ENCODE measurements around the gene LRRC34.

LRRC34 gene, protein sequence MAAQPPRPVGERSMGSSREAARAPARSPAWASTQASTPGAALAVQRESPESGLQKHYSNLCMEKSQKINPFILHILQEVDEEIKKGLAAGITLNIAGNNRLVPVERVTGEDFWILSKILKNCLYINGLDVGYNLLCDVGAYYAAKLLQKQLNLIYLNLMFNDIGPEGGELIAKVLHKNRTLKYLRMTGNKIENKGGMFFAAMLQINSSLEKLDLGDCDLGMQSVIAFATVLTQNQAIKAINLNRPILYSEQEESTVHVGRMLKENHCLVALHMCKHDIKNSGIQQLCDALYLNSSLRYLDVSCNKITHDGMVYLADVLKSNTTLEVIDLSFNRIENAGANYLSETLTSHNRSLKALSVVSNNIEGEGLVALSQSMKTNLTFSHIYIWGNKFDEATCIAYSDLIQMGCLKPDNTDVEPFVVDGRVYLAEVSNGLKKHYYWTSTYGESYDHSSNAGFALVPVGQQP

DNA sequence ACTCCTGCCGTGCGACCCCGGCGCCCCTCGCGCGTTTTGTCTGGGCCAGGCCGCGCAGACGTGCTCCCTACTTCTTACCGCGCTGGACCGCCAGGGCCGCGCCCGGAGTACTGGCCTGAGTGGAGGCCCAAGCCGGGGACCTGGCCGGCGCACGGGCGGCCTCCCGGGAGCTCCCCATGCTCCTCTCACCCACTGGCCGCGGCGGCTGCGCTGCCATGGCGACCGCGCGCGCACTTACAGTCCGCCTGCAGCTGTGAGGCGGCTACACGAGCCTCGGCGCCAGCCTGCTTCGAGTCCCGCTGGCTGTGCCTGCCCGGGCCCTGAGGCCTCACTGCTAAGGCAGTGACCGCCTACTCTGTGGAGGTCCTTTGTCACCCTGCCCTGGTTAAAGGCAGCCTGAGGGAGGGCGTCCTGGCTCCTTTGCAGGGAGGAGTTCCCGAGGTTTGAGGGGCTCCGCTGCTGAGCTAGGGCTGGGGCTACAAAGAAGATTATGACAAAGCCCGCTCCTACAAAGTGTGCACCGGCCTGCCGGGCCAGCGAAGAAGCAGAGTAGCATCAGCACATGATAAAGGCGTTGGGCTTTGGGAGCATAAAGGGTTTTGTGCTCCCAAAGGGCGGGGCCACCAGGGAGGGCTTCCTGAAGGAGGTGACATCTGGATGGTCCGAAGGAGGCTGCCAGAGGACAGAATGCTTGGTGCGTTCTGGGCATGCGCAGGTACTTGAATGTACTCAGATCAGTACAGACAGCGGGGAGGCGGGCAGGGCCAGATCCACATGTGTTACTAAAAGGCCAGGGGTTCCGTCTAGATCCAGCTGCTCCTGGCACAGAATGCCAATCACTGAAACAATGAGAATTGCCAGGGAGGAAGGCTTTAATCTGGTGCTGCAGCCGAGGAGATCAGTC, at the start of gene LRRC34, which contains the start of gene LRRIQ4:
TSS of gene LRRC34 (minus strand) at position 573 of the 904 bp plus-strand sequence. CDS start at position 217, 356 bp downstream.
TSS of gene LRRIQ4 (plus strand) at position 539 of the 904 bp plus-strand sequence. CDS start 9,052 bp downstream, outside the sequence.
- DNase-seq = peak; percentile 47 to 55

DNA sequence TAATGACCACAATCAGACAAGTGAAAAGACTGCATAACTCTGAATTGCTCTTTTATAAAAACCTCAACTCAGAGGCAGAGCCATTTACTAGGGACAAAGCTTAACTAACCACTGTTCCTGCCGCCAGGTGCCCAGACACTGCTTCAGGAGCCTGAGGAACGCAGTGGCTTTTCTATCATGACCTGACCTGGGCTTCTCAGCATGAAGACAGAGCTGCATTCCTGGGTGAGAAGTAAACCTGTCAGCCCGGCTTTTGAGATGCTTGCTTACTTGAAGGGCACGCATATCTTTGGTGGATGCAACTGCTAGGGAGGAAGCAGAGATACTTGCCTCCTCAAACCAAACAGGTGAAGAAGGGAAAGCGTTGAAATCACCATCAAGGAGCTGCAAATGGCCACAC, 49.2 kb upstream of the LRRC34 start:
- DNase-seq = no peak

DNA sequence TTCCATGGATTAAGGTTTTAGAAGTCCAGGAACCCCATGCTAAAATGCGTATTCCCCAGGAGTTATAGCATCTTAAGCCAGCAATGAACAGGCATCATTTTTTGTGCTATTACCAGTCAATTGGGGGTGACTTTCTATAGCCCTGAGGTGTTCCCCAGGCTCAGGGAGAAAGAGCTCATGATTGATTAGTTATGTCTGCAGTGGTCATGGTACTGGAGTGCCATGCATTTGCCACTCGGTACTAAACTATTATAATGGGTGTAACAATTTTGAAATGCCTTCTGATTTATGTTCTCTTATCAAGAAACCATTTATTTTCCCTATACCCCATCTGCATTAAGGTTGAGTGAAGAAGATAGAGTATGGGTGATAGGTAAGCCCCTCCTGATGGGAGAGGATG, 45.1 kb upstream of the LRRC34 start:
- no peak for DNase-seq

DNA sequence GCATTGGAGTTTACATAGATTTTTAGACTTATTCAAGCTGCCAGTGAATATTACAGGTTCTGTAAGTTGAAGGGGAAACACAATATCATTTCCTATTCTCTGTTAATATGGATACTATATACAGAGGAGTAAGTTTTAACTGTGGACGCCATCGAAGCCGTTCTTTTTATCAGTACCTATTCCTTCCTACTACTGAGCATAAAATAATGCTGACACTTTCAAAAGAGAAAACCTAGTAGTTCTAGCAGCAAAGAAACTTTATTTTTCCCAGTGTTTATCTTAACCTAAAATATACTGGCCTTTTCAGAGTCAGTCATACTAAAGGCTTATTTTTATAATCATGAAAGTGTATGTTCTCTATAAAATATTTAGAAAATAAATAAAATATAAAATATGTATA, 42.8 kb upstream of the LRRC34 start:
- DNase-seq = no peak

DNA sequence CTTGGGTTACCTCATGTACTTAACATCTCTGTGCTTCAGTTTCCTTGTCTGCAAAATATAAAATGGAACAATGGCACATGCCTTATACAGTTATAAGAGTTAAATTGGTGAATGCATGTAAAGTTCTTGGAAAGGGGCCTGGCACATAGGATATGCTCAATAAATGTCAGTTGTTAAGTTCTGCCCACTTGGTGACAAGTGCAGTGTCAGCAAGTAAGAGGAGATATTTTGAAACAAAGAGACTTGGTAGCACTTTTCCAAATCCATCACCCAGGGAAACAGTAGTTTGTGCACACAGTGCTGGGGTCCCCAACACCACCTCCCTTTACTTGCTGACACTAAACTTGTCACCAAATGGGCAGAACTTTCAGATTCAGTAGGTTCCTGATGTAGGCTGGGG, 37.9 kb upstream of the LRRC34 start:
- no peak for DNase-seq

DNA sequence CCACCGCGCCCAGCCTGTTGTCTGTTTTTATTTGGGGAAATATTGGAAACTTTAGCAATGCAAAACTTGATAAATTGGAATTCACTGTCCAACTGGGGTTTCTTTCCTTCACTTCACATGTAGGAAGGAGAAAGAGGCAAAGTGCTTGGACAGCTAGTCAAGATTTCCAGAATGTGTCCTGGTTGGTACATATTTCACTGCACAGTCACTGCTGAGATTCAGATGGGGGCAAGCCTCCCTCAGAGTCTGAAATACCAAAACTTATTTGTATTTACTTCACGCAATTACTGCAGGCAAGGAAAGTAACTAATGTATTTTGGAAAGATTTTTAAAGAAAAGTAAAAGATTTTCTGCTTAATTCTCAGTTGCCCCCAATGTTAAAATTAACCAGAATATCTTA, 36.0 kb upstream of the LRRC34 start:
- no peak for DNase-seq

DNA sequence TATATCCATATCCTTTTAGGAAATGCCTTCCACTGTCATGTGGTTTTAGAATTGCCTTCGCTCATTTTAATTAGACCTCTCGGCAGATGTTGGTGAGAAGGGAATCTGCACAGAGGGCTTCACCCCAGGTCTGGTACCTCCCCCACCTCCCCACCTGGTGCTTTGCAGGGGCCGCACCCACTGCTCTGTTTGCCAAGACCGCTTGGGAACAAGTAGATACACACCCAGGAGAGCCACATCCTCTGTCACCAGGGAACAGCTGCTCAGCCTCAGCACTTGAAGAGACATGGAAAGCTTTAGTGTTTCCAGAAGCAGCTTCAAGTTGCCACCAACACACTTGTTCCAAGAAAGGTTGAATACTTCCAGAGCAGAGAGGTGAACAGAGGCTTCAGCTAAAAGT, 35.2 kb upstream of the LRRC34 start:
- DNase-seq = no peak

DNA sequence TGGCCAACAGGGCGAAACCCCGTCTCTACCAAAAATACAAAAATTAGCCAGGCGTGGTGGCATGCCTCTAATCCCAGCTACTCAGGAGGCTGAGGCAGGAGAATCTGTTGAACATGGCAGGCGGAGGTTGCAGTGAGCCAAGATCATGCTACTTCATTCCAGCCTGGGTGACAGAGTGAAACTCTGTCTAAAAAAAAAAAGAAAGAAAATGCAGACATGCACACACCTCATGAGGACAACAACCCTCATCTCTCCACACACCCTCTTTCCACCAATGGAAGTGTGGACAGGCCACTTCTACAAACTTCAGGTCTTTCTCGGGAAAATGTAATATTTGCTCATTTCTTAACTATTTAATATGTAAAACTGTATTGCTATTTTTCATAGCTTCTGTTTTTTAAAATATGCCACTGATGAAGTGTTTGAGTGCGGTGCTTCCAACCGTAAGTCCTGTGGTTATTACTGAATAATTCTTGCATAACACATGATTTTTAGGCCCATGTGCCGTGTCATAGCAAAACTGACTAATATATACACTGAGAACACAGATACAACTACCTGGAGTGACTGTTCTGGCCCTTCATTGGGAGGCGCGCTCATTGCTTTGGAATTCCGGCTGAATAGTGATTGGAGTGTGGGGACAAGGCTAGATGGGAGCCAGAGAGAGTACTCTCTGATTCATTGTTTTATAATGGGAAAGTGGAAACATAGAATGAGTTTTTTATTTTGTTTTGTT, 33.9 kb upstream of the LRRC34 start:
- DNase-seq = no peak

DNA sequence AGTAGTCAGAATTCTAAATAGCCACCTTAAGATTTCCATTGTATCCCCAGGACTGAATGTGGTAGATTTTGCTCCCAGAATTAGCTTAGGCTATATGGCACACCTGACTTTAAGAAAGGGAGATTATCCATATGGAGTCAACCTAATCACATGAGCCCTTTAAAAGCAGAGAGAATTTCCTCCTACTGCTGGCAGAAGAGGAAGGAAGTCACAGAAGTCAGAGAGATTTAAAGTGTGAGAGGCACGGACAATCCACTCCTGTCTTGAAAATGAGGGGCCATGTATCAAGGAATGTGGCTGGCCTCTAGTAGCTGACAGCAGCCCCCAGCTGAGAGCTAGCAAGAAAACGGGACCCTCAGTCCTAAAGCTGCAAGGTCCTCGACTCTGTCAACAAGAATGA, 30.3 kb upstream of the LRRC34 start:
- DNase-seq = no peak

DNA sequence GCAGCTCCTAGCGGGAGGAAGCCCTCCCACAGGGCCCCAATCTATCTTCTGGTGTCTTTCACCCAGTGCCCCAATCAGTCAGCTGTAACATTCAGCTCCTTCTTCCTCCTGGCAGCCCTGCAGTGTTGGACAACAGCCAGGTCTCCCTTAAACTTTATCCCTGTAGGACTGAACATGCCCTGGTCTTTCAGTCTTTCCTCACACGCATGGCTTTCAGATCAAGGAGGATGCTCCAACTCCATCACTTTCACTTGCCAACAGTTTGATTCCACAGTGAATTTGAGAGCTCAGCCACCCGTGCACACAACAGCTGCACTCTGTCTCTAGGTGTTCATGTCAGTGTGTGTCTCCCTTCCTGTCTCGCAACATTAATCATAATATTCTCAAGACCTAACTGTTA, 28.5 kb upstream of the LRRC34 start:
- DNase-seq = no peak

DNA sequence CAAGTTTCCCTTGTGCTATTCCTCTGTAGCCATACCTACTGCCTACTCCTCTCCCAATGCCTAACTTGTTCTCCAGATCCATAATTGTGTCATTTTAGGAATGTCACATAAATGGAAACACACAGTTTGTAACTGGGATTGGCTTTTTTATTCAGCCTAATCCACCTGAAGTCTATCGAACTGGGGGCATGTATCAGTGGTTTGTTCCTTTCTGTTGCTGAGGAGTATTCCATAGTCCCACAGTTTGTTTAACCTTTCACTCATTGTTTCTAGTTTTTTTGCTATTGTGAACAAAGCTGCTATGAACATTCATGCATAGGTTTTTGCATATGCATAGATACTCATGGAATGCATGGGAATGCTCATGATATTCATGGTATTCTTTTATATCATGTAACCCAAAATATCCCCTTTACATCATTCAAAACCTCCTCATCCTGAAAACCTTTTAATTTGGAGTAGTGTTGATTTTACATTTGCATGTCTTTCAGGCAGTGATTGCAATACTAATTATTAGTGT, 25.9 kb upstream of the LRRC34 start:
- no peak for DNase-seq

DNA sequence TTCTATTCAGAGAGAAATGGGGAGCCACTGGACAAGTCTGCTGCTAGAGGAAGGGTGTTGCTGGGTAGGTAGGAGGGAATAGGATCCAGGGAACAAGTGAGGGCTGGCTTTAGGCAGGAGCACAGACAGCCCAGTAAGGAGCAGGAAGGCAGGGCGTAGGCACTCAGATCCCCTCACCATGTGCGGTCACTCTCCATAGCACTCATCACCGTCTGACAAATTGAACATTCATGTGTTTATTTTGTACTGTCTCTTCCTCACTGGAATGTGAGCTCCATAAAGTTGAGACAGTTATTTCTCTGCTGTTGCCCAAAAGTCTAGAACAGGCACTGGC, 24.2 kb upstream of the LRRC34 start:
- DNase-seq = no peak

DNA sequence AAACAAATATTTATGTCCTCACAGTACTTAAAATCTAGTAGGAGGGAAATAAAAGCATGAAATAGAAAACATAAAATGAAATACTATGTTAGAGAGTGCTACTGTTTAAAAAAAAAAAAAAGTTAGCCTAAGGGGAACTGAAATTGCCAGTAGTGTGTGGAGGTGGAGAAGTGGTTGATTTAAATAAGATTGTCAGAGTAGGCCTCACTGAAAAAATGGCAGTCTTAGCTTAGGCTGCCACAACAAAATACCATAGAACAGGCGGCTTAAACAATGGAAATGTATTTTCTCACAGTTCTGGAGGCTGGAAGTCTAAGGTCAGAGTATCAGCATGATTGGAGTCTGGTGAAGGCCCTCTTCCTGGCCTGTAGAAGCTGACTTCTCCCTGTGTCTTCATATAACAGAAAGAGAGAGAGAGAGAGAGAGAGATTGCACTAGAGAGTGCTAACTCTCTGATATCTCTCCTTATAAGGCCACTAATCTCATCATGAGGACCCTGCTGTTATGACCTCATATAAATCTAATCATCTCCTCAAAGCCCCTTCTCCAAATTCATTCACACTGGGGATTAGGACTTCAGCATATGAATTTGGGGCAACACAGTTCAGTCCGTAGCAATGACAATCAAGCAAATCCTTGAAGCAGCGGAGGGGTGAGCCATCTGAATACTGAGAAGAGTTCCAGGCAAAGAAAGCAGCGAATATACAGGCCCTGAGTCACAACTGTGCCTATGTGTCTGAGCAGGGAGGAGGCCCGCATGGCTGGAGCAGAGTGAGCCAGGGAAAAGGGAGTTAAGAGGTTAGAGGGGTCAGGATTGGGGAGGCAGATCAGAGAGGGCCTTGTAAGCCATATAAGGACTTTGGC, 23.6 kb upstream of the LRRC34 start:
- DNase-seq = no peak

DNA sequence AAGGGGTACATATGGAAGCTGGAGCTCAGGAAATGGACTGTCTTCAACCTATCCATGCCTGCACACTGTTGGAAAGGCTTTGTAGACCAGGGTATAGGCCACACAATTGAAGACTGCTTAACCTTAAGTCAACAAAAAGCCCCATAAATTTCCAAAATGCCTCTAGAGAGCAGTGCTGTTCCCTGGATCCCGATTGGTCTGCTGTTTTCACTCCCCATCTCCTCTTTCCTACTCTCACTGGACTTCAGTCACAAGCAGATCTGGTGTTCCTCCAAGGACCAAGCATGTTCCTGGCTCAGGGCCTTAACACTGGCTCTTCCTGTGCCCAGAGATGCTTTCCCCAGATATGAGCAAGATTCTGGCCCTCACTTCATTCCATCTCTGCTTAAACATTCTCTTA, 22.8 kb upstream of the LRRC34 start:
- no peak for DNase-seq

DNA sequence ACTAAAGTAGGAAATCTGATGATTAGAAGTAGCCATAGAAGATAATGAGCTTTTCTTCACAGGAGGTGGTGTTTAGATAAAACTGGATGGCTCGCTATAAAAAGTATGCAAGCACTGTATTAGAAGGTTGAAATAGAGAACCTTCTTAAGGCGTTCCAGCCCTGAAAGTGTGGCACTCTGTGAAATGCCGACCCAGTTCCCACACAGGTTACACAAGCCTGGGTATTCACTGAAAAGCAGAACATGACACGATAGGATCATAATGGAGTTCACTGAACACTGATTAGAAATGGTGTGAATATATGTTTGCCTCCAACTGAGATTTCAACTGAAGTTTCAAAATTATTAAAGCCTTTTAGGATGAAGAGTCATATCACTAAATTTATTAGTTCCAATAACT, 15.0 kb upstream of the LRRC34 start:
- no peak for DNase-seq

DNA sequence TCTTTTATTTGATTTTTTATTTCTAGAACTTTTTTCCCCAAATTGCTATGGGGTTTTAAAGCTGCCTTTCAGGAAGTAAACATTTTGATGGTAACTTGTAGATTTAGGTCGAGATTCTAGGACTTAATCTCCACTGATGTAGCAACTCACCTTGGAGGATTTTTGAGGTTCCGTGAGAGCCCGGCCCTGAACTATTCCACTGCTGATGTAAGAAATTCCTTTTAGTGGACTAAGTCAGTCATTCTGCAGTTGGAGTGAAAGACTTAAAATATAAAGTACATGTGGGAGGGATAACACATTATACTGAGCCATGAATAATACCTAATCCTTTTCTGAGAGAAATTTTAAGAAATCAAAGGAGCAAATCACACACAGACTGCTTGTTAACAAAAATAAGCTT, 12.6 kb upstream of the LRRC34 start:
- no peak for DNase-seq

DNA sequence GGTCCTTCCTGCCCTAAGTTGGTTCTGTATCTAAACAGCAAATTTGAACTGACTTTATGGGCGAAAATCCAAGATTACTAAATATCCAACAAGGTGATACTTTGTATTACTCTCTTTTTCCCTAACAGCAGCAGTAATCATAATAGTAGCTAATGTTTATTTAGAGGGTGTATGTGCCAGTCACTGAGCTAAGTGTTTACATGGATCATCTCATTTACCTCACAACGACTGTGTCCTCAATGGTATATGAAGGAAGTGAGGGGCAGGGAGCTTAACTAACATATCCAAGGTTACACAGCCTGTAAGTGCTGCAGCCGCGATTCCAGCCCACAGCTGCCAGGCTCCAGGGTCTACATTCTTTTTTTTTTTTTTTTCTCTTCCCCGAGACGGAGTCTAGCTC, 10.3 kb upstream of the LRRC34 start:
- DNase-seq = no peak

DNA sequence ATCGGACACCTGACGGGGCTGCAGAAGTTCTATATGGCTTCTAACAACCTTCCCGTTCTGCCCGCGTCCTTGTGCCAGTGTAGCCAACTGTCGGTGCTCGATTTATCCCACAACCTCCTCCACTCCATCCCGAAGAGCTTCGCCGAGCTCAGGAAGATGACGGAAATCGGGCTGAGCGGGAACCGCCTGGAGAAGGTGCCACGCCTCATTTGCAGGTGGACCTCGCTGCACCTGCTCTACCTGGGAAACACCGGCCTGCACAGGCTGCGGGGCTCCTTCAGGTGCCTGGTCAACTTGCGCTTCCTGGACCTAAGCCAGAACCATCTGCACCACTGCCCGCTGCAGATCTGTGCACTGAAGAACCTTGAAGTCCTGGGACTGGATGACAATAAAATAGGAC, 9.8 kb upstream of the LRRC34 start:
- no peak for DNase-seq

DNA sequence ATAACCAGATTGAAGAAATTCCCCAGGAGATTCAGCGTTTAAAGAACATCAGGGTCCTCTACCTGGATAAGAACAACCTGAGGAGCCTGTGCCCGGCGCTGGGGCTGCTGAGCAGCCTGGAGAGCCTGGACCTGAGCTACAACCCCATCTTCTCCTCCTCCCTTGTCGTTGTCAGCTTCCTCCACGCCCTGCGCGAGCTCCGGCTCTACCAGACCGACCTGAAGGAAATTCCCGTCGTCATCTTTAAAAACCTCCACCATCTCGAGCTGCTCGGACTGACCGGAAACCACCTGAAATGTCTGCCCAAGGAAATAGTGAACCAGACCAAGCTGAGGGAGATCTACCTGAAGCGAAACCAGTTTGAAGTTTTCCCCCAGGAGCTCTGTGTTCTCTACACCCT, 9.4 kb upstream of the LRRC34 start:
- DNase-seq = no peak

DNA sequence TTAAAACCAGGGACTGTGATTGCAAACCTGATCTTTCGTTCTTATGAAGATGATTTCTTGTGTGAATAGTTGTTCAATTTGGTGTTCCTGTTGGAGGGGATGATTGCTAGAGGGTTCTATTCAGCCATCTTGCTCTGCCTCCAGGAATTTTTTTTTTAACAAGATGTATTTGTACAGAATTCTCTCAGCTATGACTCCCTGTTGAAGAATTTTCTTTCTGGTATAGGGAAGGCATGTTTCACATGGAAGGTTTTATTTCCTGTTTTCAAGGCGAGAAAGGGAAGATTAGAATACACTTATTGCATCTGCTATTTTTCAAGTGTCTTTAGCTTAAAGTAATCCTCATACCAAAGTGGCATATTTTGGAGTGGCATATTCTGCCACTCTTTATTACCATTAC, 5.6 kb upstream of the LRRC34 start:
- DNase-seq = no peak

DNA sequence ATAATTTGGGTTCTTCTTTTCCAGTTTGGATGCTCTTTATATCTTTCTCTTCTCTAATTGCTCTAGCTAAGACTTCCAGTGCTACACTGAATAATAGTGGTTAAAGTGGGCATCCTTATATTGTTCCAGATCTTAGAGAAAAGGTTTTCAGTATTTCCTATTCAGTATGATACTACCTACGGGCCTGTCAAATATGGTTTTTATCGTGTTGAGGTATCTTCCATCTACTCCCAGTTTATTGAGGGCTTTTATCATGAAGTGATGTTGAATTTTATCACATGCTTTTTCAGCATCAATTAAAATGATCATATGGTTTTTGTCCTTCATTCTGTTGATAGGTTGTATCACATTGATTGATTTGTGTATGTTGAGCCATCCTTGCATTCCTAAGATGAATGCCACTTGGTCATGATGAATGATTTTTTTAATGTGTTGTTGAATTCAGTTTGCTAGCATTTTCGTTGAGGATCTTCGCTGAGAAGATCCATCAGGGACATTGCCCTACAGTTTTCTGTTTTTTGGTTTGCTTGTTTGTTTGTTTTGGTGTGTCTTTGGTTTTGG, 3.0 kb upstream of the LRRC34 start:
- no peak for DNase-seq
